HPDE6-E6E7 (cell line): ENCODE measurements around the gene MORN5.

Source experiments
- DNase-seq: peaks from one replicate; pipeline ENCODE4 v3.0.0; 2011; ENCODE audit warnings: missing footprints; ENCODE audit errors: extremely low spot score

Gene MORN5

GRCh38 chr9:122125158-122125508, 34.6 kb upstream of the MORN5 start:
- peak; percentile 88 for DNase-seq

- peak; percentile 44 for DNase-seq
These were observed 34.0 kb upstream of the MORN5 start for GRCh38 chr9:122125509-122126330.

GRCh38 chr9:122126331-122127261, 33.1 kb upstream of the MORN5 start:
- DNase-seq, result peak; percentile 34

GRCh38 chr9:122127396-122127798, 32.3 kb upstream of the MORN5 start:
- no peak for DNase-seq

- DNase-seq, result no peak
These were observed 31.4 kb upstream of the MORN5 start for GRCh38 chr9:122128007-122128968.

- DNase-seq, result no peak
These were observed 30.8 kb upstream of the MORN5 start for GRCh38 chr9:122128969-122129343.

- no peak for DNase-seq
These were observed 29.7 kb upstream of the MORN5 start for GRCh38 chr9:122129969-122130368.

GRCh38 chr9:122130837-122131236, 28.9 kb upstream of the MORN5 start:
- no peak for DNase-seq

GRCh38 chr9:122131401-122132001, 28.2 kb upstream of the MORN5 start:
- DNase-seq, result no peak

GRCh38 chr9:122132539-122132938, 27.2 kb upstream of the MORN5 start:
- no peak for DNase-seq

- no peak for DNase-seq
These were observed 26.3 kb upstream of the MORN5 start for GRCh38 chr9:122133263-122133983.

- no peak for DNase-seq
These were observed 25.6 kb upstream of the MORN5 start for GRCh38 chr9:122133984-122134535.

GRCh38 chr9:122134822-122135528, 24.7 kb upstream of the MORN5 start:
- no peak for DNase-seq

- DNase-seq, result no peak
These were observed 24.2 kb upstream of the MORN5 start for GRCh38 chr9:122135529-122135859.

GRCh38 chr9:122138560-122139268, 21.0 kb upstream of the MORN5 start:
- no peak for DNase-seq

GRCh38 chr9:122140368-122141193, 19.1 kb upstream of the MORN5 start:
- no peak for DNase-seq

- no peak for DNase-seq
These were observed 18.0 kb upstream of the MORN5 start for GRCh38 chr9:122141671-122142070.

- no peak for DNase-seq
These were observed 16.4 kb upstream of the MORN5 start for GRCh38 chr9:122143296-122143695.
